ENCODE results near the gene RXRA. TPM values are rescaled to one million over a fixed set of nuclear protein-coding genes. Genes with fewer than 3 reads are reported as not detected.
A peak's percentile ranks its signal among the peaks of the same experiment; 100 is the strongest.

Gene RXRA
- total and polyA plus RNA-seq, 2 of the 13 experiments (the other 11 are each of a cell fraction or from before 2014, with no cell fraction given), result 18.9 to 29.2 TPM

GRCh38 chr9:134376386-134377142 is 50.3 kb downstream of the RXRA start (continued):
- TF ChIP-seq, protein P1, sequence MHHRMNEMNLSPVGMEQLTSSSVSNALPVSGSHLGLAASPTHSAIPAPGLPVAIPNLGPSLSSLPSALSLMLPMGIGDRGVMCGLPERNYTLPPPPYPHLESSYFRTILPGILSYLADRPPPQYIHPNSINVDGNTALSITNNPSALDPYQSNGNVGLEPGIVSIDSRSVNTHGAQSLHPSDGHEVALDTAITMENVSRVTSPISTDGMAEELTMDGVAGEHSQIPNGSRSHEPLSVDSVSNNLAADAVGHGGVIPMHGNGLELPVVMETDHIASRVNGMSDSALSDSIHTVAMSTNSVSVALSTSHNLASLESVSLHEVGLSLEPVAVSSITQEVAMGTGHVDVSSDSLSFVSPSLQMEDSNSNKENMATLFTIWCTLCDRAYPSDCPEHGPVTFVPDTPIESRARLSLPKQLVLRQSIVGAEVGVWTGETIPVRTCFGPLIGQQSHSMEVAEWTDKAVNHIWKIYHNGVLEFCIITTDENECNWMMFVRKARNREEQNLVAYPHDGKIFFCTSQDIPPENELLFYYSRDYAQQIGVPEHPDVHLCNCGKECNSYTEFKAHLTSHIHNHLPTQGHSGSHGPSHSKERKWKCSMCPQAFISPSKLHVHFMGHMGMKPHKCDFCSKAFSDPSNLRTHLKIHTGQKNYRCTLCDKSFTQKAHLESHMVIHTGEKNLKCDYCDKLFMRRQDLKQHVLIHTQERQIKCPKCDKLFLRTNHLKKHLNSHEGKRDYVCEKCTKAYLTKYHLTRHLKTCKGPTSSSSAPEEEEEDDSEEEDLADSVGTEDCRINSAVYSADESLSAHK (CRISPR knock-in tag; IDR thresholded peaks at IDR 0.05; ENCODE audit: borderline replicate concordance), result no peak
- TF ChIP-seq SCMH1 (CRISPR knock-in tag; IDR thresholded peaks at IDR 0.05; ENCODE audit: borderline replicate concordance) (no peak), ZNF446 (CRISPR knock-in tag; IDR thresholded peaks at IDR 0.05) (no peak), ZNF652 (CRISPR knock-in tag; IDR thresholded peaks at IDR 0.05; ENCODE audit: borderline replicate concordance, low read depth) (no peak), ZNF776 (CRISPR knock-in tag; IDR thresholded peaks at IDR 0.05) (no peak), IKZF1 (IDR thresholded peaks at IDR 0.05) (no peak), FOXM1 (CRISPR knock-in tag; IDR thresholded peaks at IDR 0.05) (no peak), ZNF143 (CRISPR knock-in tag; IDR thresholded peaks at IDR 0.05) (no peak), ZBTB21 (CRISPR knock-in tag; IDR thresholded peaks at IDR 0.05) (no peak), PHF21A (CRISPR knock-in tag; IDR thresholded peaks at IDR 0.05) (no peak), ZNF580 (CRISPR knock-in tag; IDR thresholded peaks at IDR 0.05; ENCODE audit: borderline replicate concordance, low read depth) (no peak), ZNF775 (CRISPR knock-in tag; IDR thresholded peaks at IDR 0.05; ENCODE audit: borderline replicate concordance) (no peak), ZNF569 (CRISPR knock-in tag; IDR thresholded peaks at IDR 0.05; ENCODE audit: borderline replicate concordance) (no peak), RFXAP (CRISPR knock-in tag; IDR thresholded peaks at IDR 0.05; ENCODE audit: borderline replicate concordance) (no peak), PTBP1 (IDR thresholded peaks at IDR 0.05; ENCODE audit: low read depth, low read length, poor library complexity, severe bottlenecking) (no peak), ZMYM2 (CRISPR knock-in tag; IDR thresholded peaks at IDR 0.05) (0 out of 2 replicates have a peak, but pooled peaks have one; percentile 23), CSRNP1 (CRISPR knock-in tag; IDR thresholded peaks at IDR 0.05) (no peak), ZSCAN29 (CRISPR knock-in tag; conservative IDR thresholded peaks at IDR 0.05) (no peak), E2F5 (CRISPR knock-in tag; conservative IDR thresholded peaks at IDR 0.05) (no peak), NFIC (IDR thresholded peaks at IDR 0.05; ENCODE audit: low read length) (no peak)
- TF ChIP-seq, protein P2, sequence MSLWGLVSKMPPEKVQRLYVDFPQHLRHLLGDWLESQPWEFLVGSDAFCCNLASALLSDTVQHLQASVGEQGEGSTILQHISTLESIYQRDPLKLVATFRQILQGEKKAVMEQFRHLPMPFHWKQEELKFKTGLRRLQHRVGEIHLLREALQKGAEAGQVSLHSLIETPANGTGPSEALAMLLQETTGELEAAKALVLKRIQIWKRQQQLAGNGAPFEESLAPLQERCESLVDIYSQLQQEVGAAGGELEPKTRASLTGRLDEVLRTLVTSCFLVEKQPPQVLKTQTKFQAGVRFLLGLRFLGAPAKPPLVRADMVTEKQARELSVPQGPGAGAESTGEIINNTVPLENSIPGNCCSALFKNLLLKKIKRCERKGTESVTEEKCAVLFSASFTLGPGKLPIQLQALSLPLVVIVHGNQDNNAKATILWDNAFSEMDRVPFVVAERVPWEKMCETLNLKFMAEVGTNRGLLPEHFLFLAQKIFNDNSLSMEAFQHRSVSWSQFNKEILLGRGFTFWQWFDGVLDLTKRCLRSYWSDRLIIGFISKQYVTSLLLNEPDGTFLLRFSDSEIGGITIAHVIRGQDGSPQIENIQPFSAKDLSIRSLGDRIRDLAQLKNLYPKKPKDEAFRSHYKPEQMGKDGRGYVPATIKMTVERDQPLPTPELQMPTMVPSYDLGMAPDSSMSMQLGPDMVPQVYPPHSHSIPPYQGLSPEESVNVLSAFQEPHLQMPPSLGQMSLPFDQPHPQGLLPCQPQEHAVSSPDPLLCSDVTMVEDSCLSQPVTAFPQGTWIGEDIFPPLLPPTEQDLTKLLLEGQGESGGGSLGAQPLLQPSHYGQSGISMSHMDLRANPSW (CRISPR knock-in tag; IDR thresholded peaks at IDR 0.05; ENCODE audit: borderline replicate concordance), result no peak
